Measurements from ENCODE around the gene R3HDML.
"Not testable (repeated sequence)": the region's sequence is repeated elsewhere in the genome, so short reads cannot be mapped to it uniquely, and the experiment has no call there.

GRCh38 chr20:44327748-44328147 lies 9.1 kb upstream of the R3HDML start:
- not testable (repeated sequence) for TF ChIP-seq CTCF (IDR thresholded peaks at IDR 0.05; ENCODE audit: low read depth, low read length); MYC (IDR thresholded peaks at IDR 0.05; ENCODE audit: low read depth, low read length); POLR2A (IDR thresholded peaks at IDR 0.05; ENCODE audit: extremely low read depth, insufficient read length)
